Islet precursor cell (in vitro differentiated cells): ENCODE measurements around the gene RENBP.

Experiments
- DNase-seq: peaks from one replicate; pipeline ENCODE4 v3.0.0-alpha.2; 2018

The RENBP gene

GRCh38 chrX:153931748-153932147, 12.7 kb downstream of the RENBP start:
- no peak for DNase-seq

GRCh38 chrX:153931151-153931550, 13.3 kb downstream of the RENBP start:
- no peak for DNase-seq

GRCh38 chrX:153930011-153930910, 14.2 kb downstream of the RENBP start:
- no peak for DNase-seq

GRCh38 chrX:153929576-153929975, 14.9 kb downstream of the RENBP start:
- DNase-seq = no peak

- no peak for DNase-seq
Observed at GRCh38 chrX:153928846-153929245, 15.6 kb downstream of the RENBP start.

DNA sequence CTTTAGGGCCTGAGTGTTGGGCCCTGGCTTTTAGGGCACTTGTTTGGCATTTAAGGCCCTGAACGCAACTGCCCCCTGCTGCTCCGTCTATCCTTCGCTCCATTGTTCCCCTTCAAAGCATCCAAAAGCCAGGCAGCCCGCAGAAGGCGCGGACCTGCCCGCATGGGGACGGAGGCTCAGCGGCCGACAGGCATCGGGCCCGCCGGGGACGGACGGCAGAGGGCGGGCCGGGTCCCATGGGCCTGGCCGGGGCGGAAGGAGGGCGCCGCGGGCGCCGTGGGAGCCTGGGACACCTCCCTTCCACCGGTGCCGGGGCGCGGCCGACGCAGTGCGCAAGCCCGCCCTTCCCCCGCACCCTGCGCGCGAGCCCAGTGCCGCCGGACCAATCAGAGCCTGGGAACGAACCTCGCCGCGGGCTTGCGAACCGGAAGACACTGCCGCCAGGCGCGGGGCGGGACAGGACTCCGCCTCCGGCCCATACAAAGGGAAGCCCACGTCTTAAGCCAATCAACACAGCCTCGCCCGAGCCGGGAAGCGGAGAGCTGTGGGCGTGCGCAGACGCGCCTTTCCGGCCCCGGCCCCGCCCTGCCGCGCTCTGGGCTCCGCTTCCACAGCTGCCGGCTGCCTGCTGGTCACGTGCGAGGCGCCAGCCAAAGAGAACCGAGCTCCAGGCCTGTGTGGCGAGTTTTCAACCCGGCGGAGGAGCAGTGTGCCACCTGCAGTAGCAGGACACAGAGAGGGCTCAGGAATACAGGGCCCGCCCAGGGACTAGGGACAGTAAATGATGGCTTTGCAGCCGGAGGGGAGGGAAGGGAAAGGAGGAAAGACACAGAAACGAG, 16.3 kb downstream of the RENBP start:
- peak; percentile 98 for DNase-seq

DNA sequence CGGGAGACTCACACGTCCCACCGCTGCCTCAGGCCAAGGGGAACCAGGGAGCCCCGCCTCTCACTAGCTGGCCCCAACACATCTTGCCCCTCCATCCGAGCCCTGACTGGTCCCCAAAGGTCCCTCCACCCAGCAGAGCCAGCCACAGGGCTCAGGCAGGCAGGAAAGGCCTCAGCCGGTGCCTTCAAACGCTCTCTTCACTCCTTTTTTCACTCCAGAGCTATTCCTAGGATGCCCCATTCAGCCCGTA, 16.8 kb downstream of the RENBP start:
- DNase-seq = no peak

GRCh38 chrX:153926858-153927671, 17.4 kb downstream of the RENBP start:
- DNase-seq = peak; percentile 65

DNA sequence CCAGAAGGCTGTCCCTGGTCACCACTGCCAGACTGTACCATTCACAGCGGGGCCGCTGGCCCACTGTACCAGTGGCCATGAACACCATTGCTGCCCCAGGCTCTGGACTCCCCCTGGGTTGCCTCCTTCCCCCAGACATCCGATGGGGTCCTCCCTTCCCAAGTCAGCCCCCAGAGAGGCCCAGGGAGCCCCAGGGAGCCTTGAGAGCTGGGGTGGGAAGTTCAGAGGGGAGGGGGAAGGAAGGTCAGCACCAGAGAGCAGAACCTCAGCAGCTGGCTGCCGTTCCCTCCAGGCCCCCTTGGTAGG, 17.9 kb downstream of the RENBP start:
- no peak for DNase-seq

- DNase-seq = no peak
Observed at GRCh38 chrX:153925739-153926551, 18.5 kb downstream of the RENBP start, which contains the start of gene ARHGAP4. ARHGAP4 (minus strand) TSS chrX:153926264; CDS start chrX:153926202, 62 bp downstream.

GRCh38 chrX:153925387-153925738, 19.1 kb downstream of the RENBP start:
- DNase-seq = no peak

GRCh38 chrX:153924149-153924861, 20.1 kb downstream of the RENBP start:
- DNase-seq = peak; percentile 72

DNA sequence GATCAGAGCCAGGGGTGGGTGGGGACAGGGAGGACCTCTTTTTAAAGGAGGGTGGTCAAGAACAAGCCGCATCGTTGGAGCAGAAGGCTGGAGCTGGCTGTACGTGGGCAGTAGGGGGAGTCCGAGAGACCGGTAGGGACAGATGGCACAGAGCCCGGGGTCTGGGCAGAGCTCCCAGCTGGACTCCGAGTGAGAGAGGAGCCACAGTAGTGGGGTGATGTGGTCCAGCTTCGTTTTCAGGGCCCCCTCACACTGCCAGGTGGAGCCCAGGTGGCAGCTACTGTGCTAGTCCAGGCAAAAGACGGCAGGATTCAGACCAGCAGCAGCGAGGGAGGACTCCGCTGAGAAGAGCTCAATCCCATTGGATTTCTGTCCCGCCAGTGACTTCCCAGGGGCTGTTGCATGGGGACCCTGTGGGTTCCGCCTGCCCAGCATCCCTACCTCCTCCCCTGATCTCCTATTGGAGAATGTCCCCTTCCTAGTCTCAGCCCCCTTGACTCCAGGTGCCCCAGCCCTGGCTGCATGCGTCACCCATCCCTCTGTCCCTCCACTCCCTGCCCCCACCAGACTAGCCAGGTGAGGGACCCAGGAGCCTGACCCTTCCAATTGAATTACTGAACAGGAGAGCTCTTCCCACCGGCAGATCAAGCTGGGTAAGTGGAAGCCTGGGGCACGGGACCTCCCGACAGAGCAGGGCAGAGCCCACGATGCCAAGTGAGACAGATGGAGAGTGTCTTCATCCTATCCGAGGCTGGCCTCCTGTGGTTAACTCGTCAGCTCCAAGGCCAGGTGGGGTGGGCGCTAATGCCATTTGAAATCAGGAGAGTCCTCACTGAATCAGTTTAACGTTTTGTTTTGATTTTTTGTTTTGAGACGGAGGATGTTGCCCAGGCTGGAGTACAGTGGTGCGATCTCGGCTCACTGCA, 21.2 kb downstream of the RENBP start:
- DNase-seq = no peak

DNA sequence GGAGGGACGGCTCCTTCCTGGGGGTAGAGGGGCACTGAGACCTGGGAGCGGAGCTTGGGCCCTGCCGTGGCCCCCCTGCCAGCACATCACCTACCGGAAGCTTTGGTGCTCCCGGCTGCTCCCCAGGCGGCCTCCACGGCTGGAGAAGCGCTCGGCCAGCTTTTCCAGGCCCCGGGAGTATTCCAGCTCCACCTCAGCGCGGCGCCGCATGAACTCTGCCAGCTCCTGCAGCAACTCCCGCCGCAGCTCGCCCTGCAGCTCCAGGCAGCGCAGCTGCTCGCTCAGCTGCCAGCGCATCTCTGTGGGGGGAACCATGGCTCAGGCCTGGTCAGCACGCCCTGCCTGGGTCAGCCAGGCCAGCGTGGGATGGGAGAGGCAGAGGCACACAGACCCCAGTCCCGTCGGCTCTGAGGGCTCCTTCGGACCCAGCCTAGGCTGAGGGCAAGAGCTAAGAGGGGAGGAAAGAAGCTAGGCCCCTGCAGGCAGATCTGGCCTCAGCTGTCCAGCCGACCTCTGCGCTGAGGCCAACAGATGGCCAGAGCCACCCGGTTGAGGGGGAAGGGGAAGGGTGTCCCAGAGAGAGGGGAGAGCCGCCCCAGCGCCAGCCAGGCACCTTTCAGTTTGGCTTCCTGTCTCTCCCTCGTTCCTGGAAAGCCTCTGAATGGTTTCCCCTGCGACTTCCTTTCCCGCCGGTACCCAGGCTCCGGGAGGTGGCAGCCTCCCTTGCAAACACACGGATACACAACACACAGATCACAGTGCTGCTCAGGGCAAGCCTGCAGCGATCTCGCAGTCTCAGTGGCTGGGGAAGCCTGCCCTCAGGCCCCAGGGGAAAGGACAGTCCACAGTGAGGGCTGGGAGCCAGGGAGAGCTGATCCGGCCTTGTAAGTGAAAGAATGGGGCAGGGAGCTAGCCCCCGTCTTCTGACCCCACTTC, 22.7 kb downstream of the RENBP start:
- no peak for DNase-seq

DNA sequence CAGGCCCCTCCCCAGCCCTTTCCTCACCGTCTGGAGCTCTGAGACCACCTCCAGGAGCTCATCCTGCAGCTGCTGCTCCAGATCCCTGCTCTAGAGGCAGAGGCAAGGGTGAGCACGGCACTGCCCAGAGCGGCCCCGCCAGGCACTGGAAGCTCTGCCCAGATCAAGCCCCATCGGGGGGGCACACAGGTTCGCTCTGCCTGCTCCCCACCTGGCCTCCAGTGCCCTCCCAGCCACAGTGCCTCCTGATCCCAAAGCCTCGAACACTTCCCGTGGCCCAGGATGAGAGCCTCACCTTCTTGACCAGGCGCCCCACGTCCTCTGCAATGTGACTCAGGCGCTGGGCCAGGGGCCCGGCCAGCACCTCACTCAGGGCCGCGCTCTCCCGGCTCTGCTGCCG, 23.4 kb downstream of the RENBP start:
- DNase-seq = no peak

- DNase-seq = no peak
Observed at GRCh38 chrX:153920546-153920945, 23.9 kb downstream of the RENBP start.

- DNase-seq = no peak
Observed at GRCh38 chrX:153919281-153919680, 25.2 kb downstream of the RENBP start.

DNA sequence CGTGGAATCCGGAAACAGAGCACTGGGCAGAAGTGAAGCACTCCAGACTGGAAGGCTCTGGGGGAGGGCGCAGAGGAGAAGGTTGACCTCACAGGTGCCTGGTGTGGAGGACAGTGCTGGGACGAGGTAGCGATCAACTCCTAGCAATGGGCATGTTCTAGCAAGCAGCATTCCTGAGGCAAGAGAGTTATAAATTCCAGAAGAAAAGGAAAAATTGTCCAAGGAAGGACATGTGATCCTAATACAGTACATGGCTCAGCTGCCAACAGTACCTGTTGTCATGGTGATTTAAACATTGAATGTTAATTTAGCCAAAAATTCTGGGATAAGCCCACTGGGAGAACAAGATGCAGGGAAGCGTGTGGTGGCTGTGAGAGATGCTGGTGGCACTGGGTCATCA, 26.6 kb downstream of the RENBP start:
- DNase-seq = no peak

DNA sequence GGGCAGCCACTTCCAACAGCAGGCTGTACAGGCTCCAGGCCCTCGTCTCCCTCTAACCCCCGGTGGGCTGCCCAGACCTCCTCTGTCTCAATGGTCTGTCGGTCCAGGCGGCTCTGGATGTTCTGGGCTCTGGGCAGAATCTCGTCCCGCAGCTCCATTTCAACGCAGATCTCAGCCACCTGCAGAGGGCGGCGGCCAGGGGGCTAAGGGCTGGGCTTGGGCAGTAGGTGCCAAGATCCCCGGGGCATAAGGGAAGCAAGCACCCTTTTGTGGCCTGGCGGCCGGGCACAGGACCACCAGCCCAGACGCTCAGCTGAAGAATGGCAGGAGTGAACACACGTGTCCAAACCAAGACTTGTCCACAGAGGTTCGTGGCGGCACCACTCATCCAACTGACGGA, 30.7 kb downstream of the RENBP start:
- no peak for DNase-seq

- DNase-seq = peak; percentile 39
Observed at GRCh38 chrX:153913211-153913610, 31.2 kb downstream of the RENBP start.
